GM21825 (cell line): Measurements from ENCODE around the gene FADS2.

Source experiments
- ATAC-seq: cut with Tn5 transposase; IDR thresholded peaks from one replicate; pipeline ENCODE4 v1.9.1; 2021; ENCODE audit warnings: mild to moderate bottlenecking, moderate library complexity; ENCODE audit not compliant: unreplicated experiment

The FADS2 gene

DNA sequence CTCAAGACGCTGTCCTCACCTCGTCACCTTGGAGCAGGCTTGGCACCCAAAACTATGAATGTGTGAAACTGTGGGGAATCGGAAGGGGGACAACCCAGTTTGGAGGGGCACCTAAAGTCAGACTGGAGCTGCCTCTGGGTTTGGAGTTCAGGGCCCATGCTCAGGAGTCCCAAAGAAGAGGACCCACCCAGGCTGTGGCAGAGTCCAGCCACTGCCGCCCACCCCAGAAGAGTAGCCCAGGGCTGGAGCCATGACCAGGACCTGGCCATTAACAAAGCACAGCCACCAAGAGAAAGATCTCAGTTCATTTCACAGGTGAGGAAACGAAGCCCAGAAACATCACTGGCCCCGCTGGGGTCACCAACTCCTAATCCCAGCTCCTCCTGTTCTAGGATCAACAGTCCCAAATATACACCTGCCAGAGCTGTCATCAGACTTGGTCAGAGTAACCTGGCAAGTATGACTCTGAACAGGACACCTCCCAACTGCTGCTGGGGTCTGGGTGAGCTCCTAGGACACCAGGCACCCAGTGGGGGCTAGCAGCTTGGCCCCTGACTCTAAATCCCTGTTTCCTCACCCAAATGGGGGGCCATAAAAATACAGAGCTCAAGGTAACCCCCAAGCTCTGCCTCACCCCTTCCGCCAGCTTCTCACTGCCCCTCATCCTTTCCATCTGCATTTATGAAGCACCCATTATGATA, 86.5 kb downstream of the FADS2 start:
- ATAC-seq: no peak

DNA sequence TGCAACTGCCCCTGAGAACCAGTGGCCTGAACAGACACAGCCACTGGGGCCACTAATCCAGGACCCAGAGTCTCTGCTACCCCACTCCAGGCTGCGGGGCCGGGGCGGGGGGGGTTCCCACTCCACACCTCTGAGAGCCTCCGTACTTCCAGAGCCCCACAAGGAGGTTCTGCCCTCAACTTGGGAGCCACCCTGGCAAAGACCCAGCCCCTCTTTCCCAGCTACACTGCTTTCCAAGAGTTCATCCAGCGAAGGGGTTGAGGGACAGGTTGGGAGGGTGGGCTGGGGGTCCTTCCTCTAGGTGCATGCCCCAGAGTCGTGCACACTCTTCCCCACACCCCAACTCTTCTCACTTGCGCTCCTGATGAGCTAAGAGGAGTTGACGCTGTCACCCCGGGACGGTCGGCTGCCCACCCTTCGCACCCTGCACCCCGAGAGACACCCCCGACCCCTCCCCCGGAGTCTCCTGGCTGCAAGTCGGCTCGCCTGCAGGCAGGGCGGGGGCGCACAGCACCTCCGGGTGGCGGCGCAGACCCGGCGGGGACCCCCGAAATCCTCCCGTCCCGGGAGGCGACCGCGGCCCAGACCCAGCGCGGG, 88.7 kb downstream of the FADS2 start:
- no peak for ATAC-seq
